Upper lobe of right lung (tissue), 1 donor: ENCODE results near the gene EIPR1. TPM values are rescaled to one million over a fixed set of nuclear protein-coding genes. Genes with fewer than 3 reads are reported as not detected.
A peak's percentile ranks its signal among the peaks of the same experiment; 100 is the strongest.

Source experiments
- ATAC-seq: fragments of 200-7000 bp; cut with Tn5 transposase; one replicate; pipeline ENCODE4 v1.9.1; 2020; ENCODE audit warnings: mild to moderate bottlenecking, moderate library complexity
- DNase-seq: peaks from one replicate; pipeline ENCODE4 v3.0.0-alpha.2; 2020
- H3K27ac ChIP-seq: fragments of 200-600 bp; one replicate; pipeline ENCODE4 v1.8.0; 2022
- H3K27me3 ChIP-seq: fragments of 200-600 bp; one replicate; pipeline ENCODE4 v1.8.0; 2022; ENCODE audit warnings: mild to moderate bottlenecking
- H3K36me3 ChIP-seq: fragments of 200-600 bp; one replicate; pipeline ENCODE4 v1.8.0; 2022
- H3K4me1 ChIP-seq: fragments of 200-600 bp; one replicate; pipeline ENCODE4 v1.8.0; 2022
- H3K4me3 ChIP-seq: fragments of 200-600 bp; one replicate; pipeline ENCODE4 v1.8.0; 2022; ENCODE audit warnings: mild to moderate bottlenecking
- H3K9me3 ChIP-seq: fragments of 200-600 bp; one replicate; pipeline ENCODE4 v1.8.0; 2022
- intact Hi-C: fragments of 100-400 bp; cut with DNase I; formaldehyde crosslinking; loops from one replicate; pipeline ENCODE4 v1.11.0; 2022
- total RNA-seq: library from RNA; stranded (reverse); fragmentation: NEBNext Ultra II Directional; extraction: Animal tissue kit (Norgen Biotek cat#: 25700); gene quantifications from one replicate; pipeline ENCODE4 v1.2.1, GENCODE V29; 2021
- TF ChIP-seq, protein P1 (sequence below): fragments of 200-600 bp; IDR thresholded peaks from one replicate; pipeline ENCODE4 v1.8.0; 2022; ENCODE audit warnings: antibody characterized with exemption
- donor health status: DM: no; HTN: yes; CAD: no; lungs with severe emphysema.

EIPR1 gene
- total RNA-seq, 1 donor from 2014 or later = 16.6 TPM

DNA sequence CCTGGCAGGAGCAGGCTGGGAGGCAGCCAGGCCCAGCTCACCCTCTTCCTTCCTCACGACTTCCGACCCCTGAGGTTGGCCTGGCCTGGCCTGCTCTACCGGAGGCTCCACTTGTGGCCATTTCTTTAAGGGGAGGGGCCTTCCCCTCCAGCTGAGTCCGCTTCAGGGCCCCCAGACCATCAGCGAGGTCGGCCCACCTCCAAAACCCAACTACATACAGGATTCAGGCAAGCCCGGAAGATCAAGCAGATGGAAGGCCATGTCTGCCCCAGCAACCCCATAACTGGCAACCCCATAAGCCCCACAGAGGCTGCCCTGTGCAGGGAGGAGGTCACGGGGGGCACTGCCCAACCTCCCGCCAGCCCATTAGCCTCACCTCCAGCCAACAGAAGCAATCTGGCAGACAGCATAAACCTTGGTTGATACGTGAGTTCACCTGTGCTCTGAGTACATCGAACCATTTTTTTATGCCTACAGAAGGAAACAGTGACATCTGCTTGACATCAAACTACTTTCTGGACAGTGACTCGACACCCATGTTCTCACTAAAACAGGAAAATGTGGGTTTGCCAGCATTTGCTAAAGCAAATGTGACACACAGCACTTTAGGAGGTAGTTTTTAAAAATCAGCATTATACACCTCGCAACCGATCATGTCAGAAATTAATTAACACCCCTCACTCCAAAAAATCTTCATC, 98.9 kb downstream of the EIPR1 start:
- no peaks in the 10 kb centered on the region for H3K4me1 ChIP-seq
- DNase-seq (no peak), ATAC-seq (no peak)
- H3K27me3 ChIP-seq = no peaks in the 10 kb centered on the region
- H3K27ac ChIP-seq = no peak overlapping the region
- H3K4me3 ChIP-seq = no peak overlapping the region
- H3K9me3 ChIP-seq = no peaks in the 10 kb centered on the region
- intact Hi-C loops = no loop called here
- H3K36me3 ChIP-seq = no peaks in the 10 kb centered on the region
- TF ChIP-seq, protein P1, sequence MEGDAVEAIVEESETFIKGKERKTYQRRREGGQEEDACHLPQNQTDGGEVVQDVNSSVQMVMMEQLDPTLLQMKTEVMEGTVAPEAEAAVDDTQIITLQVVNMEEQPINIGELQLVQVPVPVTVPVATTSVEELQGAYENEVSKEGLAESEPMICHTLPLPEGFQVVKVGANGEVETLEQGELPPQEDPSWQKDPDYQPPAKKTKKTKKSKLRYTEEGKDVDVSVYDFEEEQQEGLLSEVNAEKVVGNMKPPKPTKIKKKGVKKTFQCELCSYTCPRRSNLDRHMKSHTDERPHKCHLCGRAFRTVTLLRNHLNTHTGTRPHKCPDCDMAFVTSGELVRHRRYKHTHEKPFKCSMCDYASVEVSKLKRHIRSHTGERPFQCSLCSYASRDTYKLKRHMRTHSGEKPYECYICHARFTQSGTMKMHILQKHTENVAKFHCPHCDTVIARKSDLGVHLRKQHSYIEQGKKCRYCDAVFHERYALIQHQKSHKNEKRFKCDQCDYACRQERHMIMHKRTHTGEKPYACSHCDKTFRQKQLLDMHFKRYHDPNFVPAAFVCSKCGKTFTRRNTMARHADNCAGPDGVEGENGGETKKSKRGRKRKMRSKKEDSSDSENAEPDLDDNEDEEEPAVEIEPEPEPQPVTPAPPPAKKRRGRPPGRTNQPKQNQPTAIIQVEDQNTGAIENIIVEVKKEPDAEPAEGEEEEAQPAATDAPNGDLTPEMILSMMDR = no peak

DNA sequence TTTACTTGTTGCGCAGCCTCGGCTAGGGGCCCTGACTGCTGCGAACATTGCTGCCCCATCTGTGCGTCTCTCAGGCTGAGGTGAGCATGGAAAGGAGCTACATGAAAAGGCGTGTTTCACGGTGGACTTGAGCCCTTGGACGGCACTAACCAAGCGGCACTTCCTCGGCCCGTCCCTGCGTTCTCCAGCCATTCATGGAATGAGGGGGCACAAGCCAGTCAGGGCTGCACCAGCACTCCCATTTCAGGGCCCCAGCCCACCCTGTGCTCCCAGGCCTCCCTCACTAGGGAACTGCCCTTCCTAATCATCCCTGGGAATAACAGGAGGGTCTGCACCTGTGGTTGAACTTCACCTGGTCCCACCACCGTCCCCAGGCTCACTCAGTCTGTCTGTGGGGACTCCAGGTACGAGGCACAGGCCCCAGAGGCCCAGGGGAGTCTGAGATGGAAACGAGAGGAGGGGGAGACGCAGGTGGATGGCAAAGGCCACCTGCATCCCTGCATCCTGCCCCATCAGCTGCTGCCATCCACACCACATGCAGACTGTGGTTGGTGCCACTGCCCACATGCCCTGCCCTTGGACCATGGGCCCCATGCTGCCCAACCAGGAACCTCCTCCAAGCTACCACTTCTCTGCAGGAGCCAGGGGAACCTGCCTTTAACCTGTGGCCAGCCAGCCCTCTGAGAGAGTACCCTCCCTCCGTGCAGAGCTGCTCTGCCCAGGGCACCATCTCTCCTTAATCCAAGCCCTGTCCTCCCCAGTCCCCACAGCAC, 99.7 kb downstream of the EIPR1 start:
- no peaks in the 10 kb centered on the region for H3K9me3 ChIP-seq
- H3K4me1 ChIP-seq = no peaks in the 10 kb centered on the region
- H3K27me3 ChIP-seq = no peaks in the 10 kb centered on the region
- no peaks in the 10 kb centered on the region for H3K36me3 ChIP-seq
- no peak for ATAC-seq
- TF ChIP-seq, protein P1 = no peak
- no peak overlapping the region for H3K27ac ChIP-seq
- intact Hi-C loops = no loop called here
- no peak for DNase-seq
- no peak overlapping the region for H3K4me3 ChIP-seq

DNA sequence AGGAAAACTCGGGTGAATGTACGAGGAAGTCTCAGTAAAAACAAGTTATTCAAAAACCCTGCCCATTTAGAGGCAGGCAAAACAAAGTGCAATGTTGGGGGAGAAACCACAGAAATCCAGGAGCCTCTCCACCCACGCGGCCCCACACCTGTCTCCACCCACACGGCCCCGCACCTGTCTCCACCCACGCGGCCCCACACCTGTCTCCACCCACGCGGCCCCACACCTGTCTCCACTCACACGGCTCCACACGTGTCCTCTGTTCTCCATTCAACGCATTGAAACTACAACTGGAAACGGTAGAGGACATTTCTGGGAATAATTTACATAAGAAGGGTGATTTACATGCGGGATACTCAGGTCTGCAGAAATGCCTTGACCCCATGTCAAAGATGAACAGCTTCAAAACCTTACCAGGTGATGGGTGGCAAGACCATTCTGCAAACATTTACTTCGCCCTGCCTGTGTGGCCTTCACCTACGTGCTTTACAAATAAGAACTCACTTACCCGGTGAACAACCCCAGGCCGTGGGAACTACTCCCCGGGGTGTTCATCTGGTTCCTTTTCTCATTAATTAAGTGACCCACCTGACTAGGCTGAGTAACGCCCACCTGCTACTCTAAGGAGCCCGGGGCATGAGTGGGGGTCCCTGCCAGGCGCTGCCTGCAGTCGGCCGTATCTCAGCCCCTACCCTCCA, 100.4 kb downstream of the EIPR1 start:
- Histone ChIP-seq H3K27me3 (no peaks in the 10 kb centered on the region), H3K36me3 (no peaks in the 10 kb centered on the region), H3K27ac (no peak overlapping the region), H3K4me3 (no peak overlapping the region), H3K4me1 (no peaks in the 10 kb centered on the region), H3K9me3 (no peaks in the 10 kb centered on the region)
- intact Hi-C loops = no loop called here
- no peak for DNase-seq
- TF ChIP-seq, protein P1 = no peak
- peak; percentile 6 for ATAC-seq

DNA sequence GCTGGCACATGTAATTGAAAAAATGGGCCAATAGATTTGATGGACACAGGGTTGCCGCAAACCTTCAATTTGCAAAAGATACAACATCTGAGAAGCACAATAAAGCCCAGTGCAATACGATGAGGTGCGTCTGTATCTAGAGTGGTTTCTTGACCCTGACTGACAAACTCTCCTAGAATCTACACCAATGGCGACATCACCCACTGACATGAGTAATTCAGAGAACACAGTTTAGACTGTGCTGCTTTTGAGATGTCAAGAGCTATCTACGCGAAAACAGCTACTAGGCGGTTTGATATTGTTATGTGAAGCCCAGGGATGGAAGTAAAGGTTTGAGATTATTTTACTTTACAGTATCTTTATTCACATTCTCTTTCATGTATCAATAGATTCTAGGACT, 104.9 kb downstream of the EIPR1 start:
- intact Hi-C loops = no loop called here
- H3K4me1 ChIP-seq = no peaks in the 10 kb centered on the region
- H3K27me3 ChIP-seq = no peaks in the 10 kb centered on the region
- TF ChIP-seq, protein P1 = no peak
- no peaks in the 10 kb centered on the region for H3K36me3 ChIP-seq
- H3K9me3 ChIP-seq = no peaks in the 10 kb centered on the region
- DNase-seq (no peak), ATAC-seq (no peak)
- no peak overlapping the region for H3K27ac ChIP-seq
- no peak overlapping the region for H3K4me3 ChIP-seq

DNA sequence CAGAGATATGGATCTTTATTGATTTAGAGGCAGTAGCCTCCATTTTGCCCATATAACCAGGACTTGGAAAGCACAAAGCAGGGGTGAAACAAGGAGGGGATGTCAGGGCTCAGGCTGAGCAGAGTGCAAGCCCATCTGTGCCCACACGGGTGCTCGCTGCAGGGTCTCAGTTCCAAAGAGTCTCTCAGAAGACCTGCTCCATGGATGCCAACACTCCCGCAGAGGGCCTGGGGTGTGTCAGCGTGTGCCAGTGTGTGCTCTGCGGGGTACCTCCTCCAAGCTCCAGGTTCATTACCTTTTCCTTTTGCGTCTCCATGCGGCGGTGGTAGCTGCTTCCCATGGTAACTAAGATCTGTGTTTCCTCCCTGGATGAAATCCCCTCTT, 107.5 kb downstream of the EIPR1 start:
- no peak for ATAC-seq
- Histone ChIP-seq H3K4me3 (no peak overlapping the region), H3K27ac (no peak overlapping the region), H3K4me1 (no peaks in the 10 kb centered on the region), H3K9me3 (no peaks in the 10 kb centered on the region), H3K36me3 (no peaks in the 10 kb centered on the region), H3K27me3 (no peaks in the 10 kb centered on the region)
- intact Hi-C loops = no loop called here
- TF ChIP-seq, protein P1 = no peak
- DNase-seq = peak; percentile 22
